ENCODE data around the gene EVI5L. TPM values are rescaled to one million over a fixed set of nuclear protein-coding genes. Genes with fewer than 3 reads are reported as not detected.

Gene EVI5L
- total and polyA plus RNA-seq, 2 of the 8 experiments (the other 6 are each of a cell fraction or from before 2014, with no cell fraction given), result 7.2 to 11.0 TPM

DNA sequence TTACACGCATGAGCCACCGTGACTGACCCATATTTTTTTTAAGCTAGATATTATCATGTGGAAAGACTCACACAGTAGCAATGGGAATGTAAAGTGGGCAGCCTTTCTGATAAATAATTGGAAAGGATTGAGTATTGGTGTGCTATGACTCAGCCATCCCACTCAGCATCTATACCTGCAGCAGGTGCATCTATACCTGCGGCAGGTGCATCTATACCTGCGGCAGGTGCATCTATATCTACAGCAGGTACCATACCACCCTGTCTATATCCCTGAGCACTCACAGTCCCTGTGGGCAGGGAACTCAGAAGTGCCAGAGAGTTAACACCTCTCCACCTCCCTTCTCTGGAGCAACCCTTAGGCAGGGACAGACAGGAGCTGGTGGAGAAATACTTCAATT is 53.1 kb downstream of the EVI5L start:
- Histone ChIP-seq H4K91ac (replicated peaks; ENCODE audit: insufficient read length, low read length) (no peak overlapping the region), H3K9me3 (ENCODE audit: insufficient read depth in 2 of 2, low read depth in 1 of 2, low read length in 1 of 2) (no peaks in the 10 kb centered on the region), H3K9ac (replicated peaks in 1 of 4; ENCODE audit: extremely low read depth in 1 of 4, low read depth in 3 of 4, low read length in 3 of 4) (no peak overlapping the region), H2AFZ (ENCODE audit: low read length) (no peak overlapping the region), H3K18ac (ENCODE audit: extremely low read depth, low read length) (no peak overlapping the region), H3K23me2 (ENCODE audit: low read depth, low read length) (peaks cover 4% of the 10 kb centered on the region; the same call in 1 of the 2 replicates), H3K56ac (replicated peaks; ENCODE audit: insufficient read length, low read depth, low read length) (no peak overlapping the region), H3K27ac (ENCODE audit: low read depth, low read length) (no peak overlapping the region), H3K4me3 (ENCODE audit: extremely low read depth in 1 of 4, insufficient read depth in 2 of 4, low read depth in 3 of 4, low read length in 4 of 4) (no peak overlapping the region), H3K4ac (replicated peaks; ENCODE audit: insufficient read length, low read depth, low read length) (no peak overlapping the region), H3K23ac (ENCODE audit: insufficient read length) (no peak overlapping the region), H2BK15ac (ENCODE audit: low read length) (no peak overlapping the region), H3K27me3 (replicated peaks in 1 of 4; ENCODE audit: control insufficient read depth in 3 of 4, extremely low read depth in 1 of 4, insufficient read depth in 3 of 4, low read length in 3 of 4) (peaks cover 0 to 2% (median 0%) of the 10 kb centered on the region in 4 experiments; a peak in 1 of 7 replicates), H3K14ac (ENCODE audit: insufficient read length) (no peak overlapping the region), H4K8ac (ENCODE audit: extremely low read depth, insufficient read depth, low read length) (no peak overlapping the region), H3K79me1 (ENCODE audit: low read depth, low read length) (no peaks in the 10 kb centered on the region), H2BK5ac (ENCODE audit: low read depth, low read length) (no peak overlapping the region), H2BK120ac (replicated peaks; ENCODE audit: low read depth, low read length) (no peak overlapping the region), H3K79me2 (ENCODE audit: control insufficient read depth in 1 of 2, insufficient read depth in 2 of 2, low read length in 2 of 2) (no peaks in the 10 kb centered on the region), H2AK5ac (ENCODE audit: low read depth, low read length) (no peak overlapping the region), H2BK12ac (ENCODE audit: low read depth, low read length) (no peak overlapping the region), H3K4me2 (ENCODE audit: insufficient read depth in 1 of 2, low read depth in 2 of 2, low read length in 2 of 2) (no peak overlapping the region), H4K5ac (ENCODE audit: insufficient read length, low read depth, low read length) (no peak overlapping the region), H3K36me3 (ENCODE audit: control insufficient read depth in 2 of 4, insufficient read depth in 4 of 4, low read length in 3 of 4) (no peaks in the 10 kb centered on the region), H3K4me1 (replicated peaks in 1 of 4; ENCODE audit: control insufficient read depth in 3 of 4, insufficient read depth in 4 of 4, low read length in 3 of 4) (peaks cover 0 to 6% (median 4%) of the 10 kb centered on the region in 4 experiments; a peak in 4 of 7 replicates), H2BK20ac (ENCODE audit: low read length) (no peak overlapping the region), H4K20me1 (replicated peaks in 1 of 2; ENCODE audit: control insufficient read depth in 1 of 2, insufficient read depth in 2 of 2, low read length in 2 of 2) (no peaks in the 10 kb centered on the region)
- 98% methylated on average over 4 of the region's 4 CpGs; no CpG with 5 or more reads in 1 of the 2 experiments for whole genome bisulfite sequencing, 2 experiments (ENCODE audit: extremely low coverage in 1 of 2, insufficient coverage in 1 of 2, insufficient read length in 1 of 2, insufficient replicate concordance in 2 of 2, low coverage in 1 of 2, low lambda C conversion rate in 2 of 2, missing lambda C conversion rate in 1 of 2)
- ChIA-PET POLR2A (ENCODE audit: partially characterized antibody) (interaction anchor here (0.6 to 1.8 kb wide), 10 partner anchors 8 to 60 kb away, joined by 3 to 5 read pairs (median 3); partner anchors contain the start of genes PRR36, TGFBR3L and TIMM44), CTCF (ENCODE audit: partially characterized antibody) (interaction anchor here (0.7 to 3.0 kb wide), 7 partner anchors 14 to 51 kb away, joined by 3 to 8 read pairs (median 4); no protein-coding TSS in a partner anchor)
- no peak for FAIRE-seq
- TF ChIP-seq RAD21 (IDR thresholded peaks at IDR 0.05 in 1 of 2, conservative IDR thresholded peaks at IDR 0.05 in 1 of 2; ENCODE audit: low read depth in 2 of 2, low read length in 2 of 2), result no peak
- no peak for TF ChIP-seq RBBP5 (IDR thresholded peaks at IDR 0.05; ENCODE audit: borderline replicate concordance, low read depth, low read length)
- TF ChIP-seq CTBP2 (IDR thresholded peaks at IDR 0.05; ENCODE audit: borderline replicate concordance, insufficient read depth, insufficient read length, low read length), result no peak
- no peak for DNase-seq (ENCODE audit: low read depth in 1 of 2, low spot score in 2 of 2)
